Measurements from ENCODE around the gene HMCN1.

HMCN1 gene

GRCh38 chr1:186086583-186086982 is 352.4 kb downstream of the HMCN1 start:
- TF ChIP-seq CTCF (IDR thresholded peaks at IDR 0.05; ENCODE audit: low read depth, low read length): no peak

GRCh38 chr1:186089940-186090339 is 355.7 kb downstream of the HMCN1 start:
- no peak for TF ChIP-seq CTCF (IDR thresholded peaks at IDR 0.05; ENCODE audit: low read depth, low read length)
- DNase-seq (ENCODE audit: extremely low read depth, low read depth): no peak

More at GRCh38 chr1:186086583-186086982, 352.4 kb downstream of the HMCN1 start:
- DNase-seq (ENCODE audit: extremely low read depth, low read depth): no peak

- DNase-seq (ENCODE audit: extremely low read depth, low read depth): no peak
- no peak for TF ChIP-seq CTCF (IDR thresholded peaks at IDR 0.05; ENCODE audit: low read depth, low read length)
These were observed 357.1 kb downstream of the HMCN1 start for GRCh38 chr1:186091222-186091720.

- TF ChIP-seq CTCF (IDR thresholded peaks at IDR 0.05; ENCODE audit: low read depth, low read length): no peak
- DNase-seq (ENCODE audit: extremely low read depth, low read depth): no peak
These were observed 359.2 kb downstream of the HMCN1 start for GRCh38 chr1:186093437-186093836.

- no peak for DNase-seq (ENCODE audit: extremely low read depth, low read depth)
- TF ChIP-seq CTCF (IDR thresholded peaks at IDR 0.05; ENCODE audit: low read depth, low read length): no peak
These were observed 360.0 kb downstream of the HMCN1 start for GRCh38 chr1:186094172-186094571.

GRCh38 chr1:186099336-186100104 is 365.3 kb downstream of the HMCN1 start:
- DNase-seq (ENCODE audit: extremely low read depth, low read depth): no peak
- TF ChIP-seq CTCF (IDR thresholded peaks at IDR 0.05; ENCODE audit: low read depth, low read length): no peak

GRCh38 chr1:186102107-186102506 is 367.9 kb downstream of the HMCN1 start:
- TF ChIP-seq CTCF (IDR thresholded peaks at IDR 0.05; ENCODE audit: low read depth, low read length): no peak
- DNase-seq (ENCODE audit: extremely low read depth, low read depth): no peak
